Measurements from ENCODE around the gene RNF212.

GRCh38 chr4:1048773-1049590, 64.4 kb downstream of the RNF212 start:
- TF ChIP-seq CREB5 (CRISPR knock-in tag; IDR thresholded peaks at IDR 0.05; ENCODE audit: low read depth) = no peak
- TF ChIP-seq ESRRG (CRISPR knock-in tag; IDR thresholded peaks at IDR 0.05) = no peak
- no peak for TF ChIP-seq ZFP3 (CRISPR knock-in tag; IDR thresholded peaks at IDR 0.05)
- TF ChIP-seq ZNF565 (CRISPR knock-in tag; conservative IDR thresholded peaks at IDR 0.05; ENCODE audit: low read depth) = no peak
- no peak for TF ChIP-seq SNAI2 (CRISPR knock-in tag; IDR thresholded peaks at IDR 0.05)
- no peak for TF ChIP-seq CSDC2 (CRISPR knock-in tag; IDR thresholded peaks at IDR 0.05)
- TF ChIP-seq ARNTL (CRISPR knock-in tag; IDR thresholded peaks at IDR 0.05; ENCODE audit: borderline replicate concordance, low read depth) = no peak
- no peak for TF ChIP-seq CSRNP3 (CRISPR knock-in tag; IDR thresholded peaks at IDR 0.05)
- no peak for TF ChIP-seq GLIS3 (CRISPR knock-in tag; IDR thresholded peaks at IDR 0.05)
- no peak for TF ChIP-seq TSHZ2 (CRISPR knock-in tag; IDR thresholded peaks at IDR 0.05)
- no peak for TF ChIP-seq POU6F1 (CRISPR knock-in tag; IDR thresholded peaks at IDR 0.05; ENCODE audit: borderline replicate concordance, low read depth)
- no peak for TF ChIP-seq ZC3H10 (CRISPR knock-in tag; IDR thresholded peaks at IDR 0.05)
- TF ChIP-seq TOX (CRISPR knock-in tag; IDR thresholded peaks at IDR 0.05; ENCODE audit: borderline replicate concordance) = no peak
- no peak for TF ChIP-seq ZNF70 (CRISPR knock-in tag; IDR thresholded peaks at IDR 0.05)
